Ovary (tissue), 3 donors: Measurements from ENCODE around the gene DOHH.

Experiments
- CTCF ChIP-seq, 3 donors: fragments of 450-650 bp in 2 of 3; fragments of 200-600 bp in 1 of 3; IDR thresholded peaks; one replicate each; pipeline versions ENCODE4 v1.5.1 to v1.8.0; 2016 to 2022; ENCODE audit warnings: antibody characterized with exemption in 3 of 3, mild to moderate bottlenecking in 1 of 3
- POLR2A ChIP-seq: fragments of 450-650 bp; IDR thresholded peaks from one replicate; pipeline ENCODE4 v1.6.1; 2017; ENCODE audit warnings: antibody characterized with exemption, mild to moderate bottlenecking, moderate library complexity
- donor health status: DM: no; HTN: no; CAD: no.

- TF ChIP-seq POLR2A (no peak), CTCF (IDR thresholded peaks at IDR 0.05) (no peak)
These were observed 43.5 kb upstream of the DOHH start for GRCh38 chr19:3544058-3544376.
